Renal pelvis (tissue), 4 donors: ENCODE measurements around the gene SLC7A6OS. TPM values are rescaled to one million over a fixed set of nuclear protein-coding genes. Genes with fewer than 3 reads are reported as not detected.

Experiments used
- DNase-seq: peaks from one replicate; pipeline ENCODE4 v3.0.0-alpha.2; 2013
- polyA plus RNA-seq, 3 donors: library from polyadenylated mRNA; unstranded; fragments of 120-200 nt; gene quantifications; one replicate each; pipeline ENCODE4 v1.2.1, GENCODE V29; 2013; ENCODE audit not compliant: insufficient read length in 3 of 3

Gene SLC7A6OS
- polyA plus RNA-seq, 3 donors = 22.3 to 25.4 (median 24.7) TPM

- no peak for DNase-seq
These were observed 27.4 kb downstream of the SLC7A6OS start for GRCh38 chr16:68283346-68283745.

GRCh38 chr16:68282064-68282452 lies 28.7 kb downstream of the SLC7A6OS start:
- no peak for DNase-seq

- DNase-seq = no peak
These were observed 29.2 kb downstream of the SLC7A6OS start for GRCh38 chr16:68281368-68282063.

GRCh38 chr16:68279726-68280558 lies 30.8 kb downstream of the SLC7A6OS start:
- no peak for DNase-seq

- DNase-seq = no peak
These were observed 34.5 kb downstream of the SLC7A6OS start for GRCh38 chr16:68276223-68276622.

- DNase-seq = no peak
These were observed 35.0 kb downstream of the SLC7A6OS start for GRCh38 chr16:68275611-68276191.

- DNase-seq = no peak
These were observed 36.3 kb downstream of the SLC7A6OS start for GRCh38 chr16:68274441-68274840.

- no peak for DNase-seq
These were observed 36.9 kb downstream of the SLC7A6OS start for GRCh38 chr16:68273896-68274295.

- no peak for DNase-seq
These were observed 37.3 kb downstream of the SLC7A6OS start for GRCh38 chr16:68273459-68273858.

GRCh38 chr16:68272507-68273209 lies 38.1 kb downstream of the SLC7A6OS start:
- DNase-seq = no peak

- no peak for DNase-seq
These were observed 40.4 kb downstream of the SLC7A6OS start for GRCh38 chr16:68270353-68270752.

- no peak for DNase-seq
These were observed 41.0 kb downstream of the SLC7A6OS start for GRCh38 chr16:68269793-68270192.

- DNase-seq = no peak
These were observed 42.9 kb downstream of the SLC7A6OS start for GRCh38 chr16:68267612-68268405.

- no peak for DNase-seq
These were observed 45.4 kb downstream of the SLC7A6OS start for GRCh38 chr16:68265078-68265920.

GRCh38 chr16:68264128-68265077 lies 46.3 kb downstream of the SLC7A6OS start, which contains the start of gene SLC7A6:
Gene SLC7A6 (plus strand): TSS chr16:68264526. CDS start chr16:68274727, 10,201 bp downstream.
- no peak for DNase-seq

GRCh38 chr16:68263559-68264127 lies 47.1 kb downstream of the SLC7A6OS start:
- no peak for DNase-seq

- no peak for DNase-seq
These were observed 51.5 kb downstream of the SLC7A6OS start for GRCh38 chr16:68259007-68259825.
